Anterior cingulate cortex (tissue), 58 donors: ENCODE data around the gene UBAP2L.
"Not testable (repeated sequence)": the region's sequence is repeated elsewhere in the genome, so short reads cannot be mapped to it uniquely, and the experiment has no call there.

Experiments
- DNase-seq, 58 donors: peaks; one replicate each; lab custom pipeline; 2025; lab: John Stamatoyannopoulos, UW

UBAP2L gene

DNA sequence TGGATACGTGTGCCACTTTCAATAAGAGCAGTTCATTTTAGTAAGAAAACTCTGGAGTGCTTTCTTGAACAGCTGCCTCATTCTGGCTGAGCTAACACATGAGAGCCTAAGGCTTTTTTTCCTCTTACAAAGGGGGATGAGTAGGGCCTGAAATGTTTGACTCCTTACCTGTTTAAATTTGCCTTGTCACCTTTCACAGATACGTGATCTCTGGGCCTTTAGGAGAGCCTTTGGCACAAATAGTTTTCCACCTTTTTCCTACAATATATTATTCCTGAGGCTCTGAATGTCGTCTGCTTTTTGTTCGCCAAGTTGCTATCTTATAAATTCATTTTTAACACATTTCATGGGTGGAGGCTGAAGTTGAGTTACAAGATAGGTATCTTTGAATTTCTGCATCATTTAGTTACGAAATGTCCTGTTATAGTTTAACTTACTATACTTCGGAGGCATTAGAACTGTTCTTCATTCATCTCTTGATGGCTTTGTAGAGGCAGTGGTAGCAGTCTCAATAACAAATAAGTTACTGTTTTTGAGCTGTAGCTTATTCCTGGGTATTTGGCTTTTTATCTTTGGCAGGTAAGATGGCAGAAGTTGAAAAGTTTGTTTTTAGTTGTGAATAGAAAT is 17.2 kb downstream of the UBAP2L start:
- DNase-seq = no peak

DNA sequence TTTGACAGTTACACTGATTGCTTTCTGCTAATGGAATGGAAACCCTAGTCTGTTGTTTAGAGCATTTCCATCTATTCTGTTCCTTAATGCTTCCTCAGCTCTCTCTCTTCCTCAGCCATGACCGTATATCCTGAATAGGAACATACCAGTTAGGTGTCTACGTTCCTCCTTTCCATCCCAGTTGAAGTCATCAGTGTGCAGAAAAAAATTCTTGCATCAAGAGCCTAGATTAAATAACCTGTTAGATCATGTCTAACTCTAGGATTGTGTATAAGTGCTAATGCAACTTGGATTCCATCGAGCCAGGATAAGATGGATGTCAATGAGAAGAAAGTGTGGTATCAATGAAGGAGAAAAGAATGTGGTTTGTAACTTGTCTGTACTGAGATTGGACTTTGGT is 18.7 kb downstream of the UBAP2L start:
- no peak for DNase-seq

DNA sequence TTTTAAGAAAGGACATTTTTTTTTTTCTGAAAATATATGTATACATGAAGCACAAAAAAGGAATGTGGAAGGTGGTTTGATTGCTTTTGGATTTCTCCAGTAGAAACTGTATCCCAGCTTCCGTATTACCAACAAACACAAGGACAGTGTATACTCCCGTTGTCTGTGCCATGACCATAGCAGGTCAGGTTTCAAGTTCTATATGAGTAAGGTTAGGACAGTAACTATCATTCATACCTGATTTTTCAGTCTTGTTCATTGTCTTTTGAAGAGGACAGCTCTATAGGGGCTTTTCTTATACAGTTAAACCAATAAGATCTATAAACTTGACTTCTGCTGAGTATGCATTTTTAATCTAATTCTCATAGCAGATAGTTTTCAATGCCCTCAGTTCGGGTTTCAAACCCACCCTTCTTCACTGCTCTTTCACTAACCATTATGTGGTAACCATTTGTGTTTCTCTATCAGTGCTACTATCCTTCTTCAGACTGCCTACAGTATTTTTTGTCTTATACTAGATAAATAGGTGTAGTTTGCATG is 19.6 kb downstream of the UBAP2L start:
- DNase-seq = no peak

DNA sequence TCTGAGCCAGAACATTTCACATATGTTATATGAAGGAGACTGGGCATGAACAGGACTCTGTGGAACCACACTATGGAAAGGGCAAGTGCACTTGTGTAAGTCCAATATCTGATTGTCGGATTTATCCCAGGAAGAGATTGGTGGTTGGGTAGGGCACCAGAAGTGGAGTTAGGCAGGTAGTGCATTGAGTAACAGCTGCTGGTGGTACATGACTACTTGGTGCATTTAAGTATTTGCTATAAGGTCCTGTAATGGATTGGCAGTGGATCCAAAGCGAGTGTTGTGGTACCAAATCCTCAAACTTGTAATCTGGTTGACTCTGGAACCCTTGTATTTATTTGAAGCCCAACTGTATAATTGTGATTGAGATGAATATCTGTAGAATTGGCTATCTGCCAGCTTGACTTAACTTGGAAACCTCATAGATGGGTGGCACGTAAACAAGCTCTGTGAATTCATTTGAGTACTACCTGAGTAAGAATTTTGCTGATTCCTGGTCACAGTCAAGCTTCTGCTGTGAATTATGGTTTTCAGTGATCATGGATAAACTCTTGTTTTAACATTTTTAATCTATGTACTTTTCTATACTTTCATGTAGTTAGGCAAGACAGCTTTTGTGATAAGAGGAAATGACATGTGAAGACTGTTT is 21.1 kb downstream of the UBAP2L start:
- no peak for DNase-seq

DNA sequence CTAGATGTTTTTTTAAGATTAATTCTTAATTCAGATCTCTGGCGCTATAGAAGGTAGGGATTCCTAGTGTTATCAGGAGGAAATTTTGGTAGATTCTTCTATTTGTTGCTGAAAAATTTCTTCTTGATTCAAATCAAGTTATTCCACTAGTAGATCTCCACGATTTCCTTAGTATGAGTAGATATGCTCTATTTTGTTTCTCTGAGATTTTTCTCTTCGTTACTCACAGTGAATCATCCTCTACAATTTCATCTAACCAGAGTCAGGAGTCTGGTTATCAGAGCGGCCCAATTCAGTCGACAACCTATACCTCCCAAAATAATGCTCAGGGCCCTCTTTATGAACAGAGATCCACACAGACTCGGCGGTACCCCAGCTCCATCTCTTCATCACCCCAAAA is 32.9 kb downstream of the UBAP2L start:
- DNase-seq = no peak

DNA sequence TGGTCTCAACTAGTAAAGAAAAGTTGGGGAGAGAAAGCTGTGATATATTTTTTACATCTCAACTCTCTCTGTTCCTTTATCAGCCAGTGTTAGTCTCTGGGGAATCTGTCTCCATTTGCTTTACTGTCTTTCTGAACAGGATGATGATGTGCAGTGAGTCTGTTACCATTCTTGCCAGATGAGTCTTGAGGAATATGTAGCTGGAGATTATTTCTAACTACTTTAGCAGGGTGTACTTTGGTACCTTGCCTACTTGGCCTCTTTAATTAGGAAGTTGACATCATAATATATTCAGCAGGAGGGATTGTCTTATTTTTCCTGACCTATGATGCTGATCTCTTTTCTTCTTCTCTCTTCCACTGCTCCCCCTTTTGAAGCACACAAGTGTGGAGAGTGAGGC is 35.9 kb downstream of the UBAP2L start:
- DNase-seq = no peak

- DNase-seq = no peak
Measured at GRCh38 chr1:154258784-154259183, 38.0 kb downstream of the UBAP2L start.

- DNase-seq = no peak
Measured at GRCh38 chr1:154260127-154260526, 39.4 kb downstream of the UBAP2L start.

DNA sequence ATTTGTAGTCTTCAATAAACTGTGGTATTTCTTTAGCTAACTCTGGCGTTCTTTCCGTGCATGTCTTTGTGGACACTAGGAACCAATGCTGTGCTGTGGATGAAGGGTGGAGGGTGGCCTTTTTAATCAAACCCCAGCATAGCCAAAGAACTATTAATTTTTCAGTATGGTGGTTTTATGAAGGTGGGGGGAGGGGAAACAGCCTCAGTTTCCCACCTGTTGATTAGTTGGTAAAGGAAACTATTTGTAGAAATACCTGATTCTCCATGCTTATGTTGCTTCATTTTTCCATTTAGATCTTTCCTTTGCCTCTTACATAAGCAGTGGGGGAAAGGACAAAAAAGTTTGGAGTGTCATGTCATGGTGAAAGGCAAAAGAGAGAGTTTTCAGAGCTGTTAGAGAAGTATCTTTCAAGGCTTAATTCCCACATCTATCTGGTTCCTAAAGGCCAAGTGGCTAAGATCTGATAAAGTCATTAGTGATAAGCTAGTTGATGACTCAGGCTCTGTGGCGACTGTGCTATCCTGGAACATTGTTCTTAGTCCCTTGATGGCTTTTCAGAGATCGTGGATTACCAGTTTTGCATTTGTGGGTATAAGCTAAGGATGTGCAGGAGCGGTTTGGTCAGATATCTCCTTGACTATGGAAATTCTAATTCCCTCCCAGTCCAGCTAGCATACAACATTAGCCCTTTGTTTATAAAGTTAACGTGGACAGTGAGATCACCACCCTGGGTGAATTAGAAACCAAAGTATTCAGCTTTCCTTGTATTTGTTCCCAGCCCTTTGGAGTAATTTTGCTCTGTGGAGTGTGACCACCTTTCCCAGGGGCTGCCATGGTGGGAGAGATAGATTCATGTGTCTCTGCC is 42.9 kb downstream of the UBAP2L start:
- DNase-seq = no peak

- no peak for DNase-seq
Measured at GRCh38 chr1:154264454-154264853, 43.7 kb downstream of the UBAP2L start.

DNA sequence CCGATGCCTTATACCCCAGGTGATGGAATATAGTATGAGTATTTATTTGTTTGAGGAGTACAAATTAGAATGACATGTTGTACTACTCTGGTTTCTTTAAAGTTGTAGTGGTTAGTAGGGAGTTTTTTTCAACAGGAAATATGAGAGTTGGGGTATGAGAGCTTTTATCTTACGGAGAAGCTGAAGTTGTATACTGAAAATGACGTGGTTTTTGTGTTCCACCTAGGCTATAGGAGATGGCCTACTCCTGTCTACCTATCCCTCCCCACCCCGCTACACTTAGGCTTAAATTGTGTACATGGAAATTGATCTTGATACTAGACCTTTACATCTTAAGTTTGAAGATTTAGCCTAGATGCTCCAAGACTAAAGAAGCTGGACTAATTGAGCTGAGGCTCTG is 44.8 kb downstream of the UBAP2L start:
- no peak for DNase-seq

DNA sequence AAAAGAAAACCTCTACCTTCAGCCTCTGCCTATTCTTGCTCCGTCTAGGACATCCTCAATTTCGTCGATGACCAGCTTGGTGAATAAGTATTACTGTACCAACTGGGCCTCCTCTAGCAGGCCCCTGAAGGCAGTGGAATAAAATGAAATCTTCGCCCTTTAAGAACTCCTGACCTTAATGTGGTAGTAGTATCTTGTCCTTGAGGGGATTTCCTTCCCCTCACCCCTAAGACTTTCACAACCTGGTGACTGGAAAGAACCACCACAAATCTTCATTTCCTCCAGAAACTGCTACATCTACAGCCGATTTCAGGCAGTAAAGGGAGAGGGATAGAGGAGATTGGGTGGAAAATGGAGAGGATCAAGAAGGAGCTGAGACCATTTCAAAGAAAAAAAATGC is 50.1 kb downstream of the UBAP2L start:
- no peak for DNase-seq

- DNase-seq = peak; percentile 49 to 96 (median 88)
Measured at GRCh38 chr1:154272217-154272998, 51.7 kb downstream of the UBAP2L start, which contains the start of gene HAX1. HAX1 (plus strand) TSS chr1:154272629; CDS start chr1:154272724, 95 bp downstream.

DNA sequence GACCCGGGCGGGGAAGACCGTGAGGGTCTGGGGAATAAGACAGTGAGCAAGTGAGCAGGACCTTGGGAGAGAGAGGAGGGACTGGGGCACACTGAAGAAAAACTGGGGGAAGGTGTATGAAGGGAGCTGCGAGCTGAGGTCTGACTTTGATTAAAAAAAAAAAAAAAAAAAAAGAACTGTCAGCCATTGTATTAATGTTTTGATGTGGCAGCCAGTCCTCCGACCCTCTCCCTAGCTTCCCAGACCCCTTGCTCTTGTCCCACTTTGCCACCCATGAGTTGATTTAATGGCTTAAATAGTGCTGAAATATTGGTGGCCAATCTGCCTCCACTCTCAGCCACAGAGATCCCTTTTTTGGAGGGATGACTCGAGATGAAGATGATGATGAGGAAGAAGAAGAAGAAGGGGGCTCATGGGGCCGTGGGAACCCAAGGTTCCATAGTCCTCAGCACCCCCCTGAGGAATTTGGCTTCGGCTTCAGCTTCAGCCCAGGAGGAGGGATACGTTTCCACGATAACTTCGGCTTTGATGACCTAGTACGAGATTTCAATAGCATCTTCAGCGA is 52.3 kb downstream of the UBAP2L start:
- DNase-seq = no peak

GRCh38 chr1:154276797-154277196 is 56.0 kb downstream of the UBAP2L start:
- DNase-seq = no peak

DNA sequence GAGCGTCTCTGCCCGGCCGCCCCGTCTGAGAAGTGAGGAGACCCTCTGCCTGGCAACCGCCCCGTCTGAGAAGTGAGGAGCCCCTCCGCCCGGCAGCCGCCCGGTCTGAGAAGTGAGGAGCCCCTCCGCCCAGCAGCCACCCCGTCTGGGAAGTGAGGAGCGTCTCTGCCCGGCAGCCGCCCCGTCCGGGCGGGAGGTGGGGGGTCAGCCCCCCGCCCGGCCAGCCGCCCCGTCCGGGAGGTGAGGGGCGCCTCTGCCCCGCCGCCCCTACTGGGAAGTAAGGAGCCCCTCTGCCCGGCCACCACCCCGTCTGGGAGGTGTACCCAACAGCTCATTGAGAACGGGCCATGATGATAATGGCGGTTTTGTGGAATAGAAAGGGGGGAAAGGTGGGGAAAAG is 66.8 kb downstream of the UBAP2L start:
- DNase-seq = not testable (repeated sequence)

DNA sequence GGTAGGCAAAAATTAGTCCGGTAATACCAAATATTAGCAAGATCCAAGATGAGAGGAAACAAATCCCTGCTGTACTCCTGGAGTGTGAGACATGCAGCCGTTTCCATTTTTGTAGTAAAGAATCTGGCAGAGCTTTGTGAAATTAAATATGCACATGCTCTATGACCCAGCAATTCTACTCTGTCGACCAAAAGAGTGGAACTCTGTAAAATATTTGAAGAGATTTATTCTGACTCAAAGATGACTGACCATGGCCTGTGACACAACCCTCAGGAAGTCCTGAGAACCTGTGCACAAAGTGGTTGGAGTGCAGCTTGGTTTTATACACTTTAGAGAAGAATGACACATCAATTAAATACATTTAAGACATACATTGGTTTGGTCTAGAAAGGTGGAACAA is 67.9 kb downstream of the UBAP2L start:
- no peak for DNase-seq

DNA sequence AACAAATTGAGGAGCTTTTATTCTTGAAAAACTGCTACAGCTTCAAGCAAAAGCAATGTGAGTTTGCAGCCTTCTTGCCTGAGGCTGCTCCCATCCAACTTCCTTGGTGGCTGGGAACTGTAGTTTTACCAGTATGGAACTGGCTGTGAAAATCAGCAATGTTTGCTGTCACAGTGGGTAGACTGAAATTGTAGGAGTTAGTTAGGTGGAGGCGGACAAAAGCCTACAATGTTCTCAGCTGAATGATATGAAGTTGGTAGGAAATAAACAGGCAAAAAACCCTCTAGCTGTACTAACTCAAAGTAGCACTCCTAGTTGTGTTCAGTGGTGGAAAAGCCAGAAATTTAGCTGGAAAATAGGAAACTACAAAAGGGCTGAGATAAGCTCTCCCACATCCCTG is 70.2 kb downstream of the UBAP2L start:
- DNase-seq = peak in 4 of 58 donors; percentile 2 to 54 (median 10)

GRCh38 chr1:154295408-154296235 is 74.9 kb downstream of the UBAP2L start:
- DNase-seq = no peak
